Bone marrow (tissue), 2 donors: ENCODE results near the gene RNASE4.

ENCODE experiments used
- DNase-seq, 2 donors: peaks; one replicate each; lab custom pipeline; 2025; lab: John Stamatoyannopoulos, UW

The RNASE4 gene

GRCh38 chr14:20745571-20746358 lies 61.4 kb downstream of the RNASE4 start, which contains the start of gene EDDM3A:
EDDM3A (plus strand) TSS chr14:20745887; CDS start chr14:20747581, 1,694 bp downstream.
- no peak for DNase-seq

- no peak for DNase-seq
These were observed 62.2 kb downstream of the RNASE4 start for GRCh38 chr14:20746566-20746965.

- DNase-seq, result no peak
These were observed 64.1 kb downstream of the RNASE4 start for GRCh38 chr14:20748439-20748838.

GRCh38 chr14:20750194-20750593 lies 65.8 kb downstream of the RNASE4 start:
- no peak for DNase-seq
